HepG2 (cell line): ENCODE measurements around the gene UAP1L1. TPM values are rescaled to one million over a fixed set of nuclear protein-coding genes. Genes with fewer than 3 reads are reported as not detected.

ENCODE experiments used
- EP300 ChIP-seq, 3 experiments: sonication (generic) in 1 of 3; formaldehyde crosslinking in 1 of 3; IDR thresholded peaks; 2 replicates each; pipeline versions ENCODE4 v1.5.1 to v1.6.1; 2011 to 2020; ENCODE audit warnings: low read depth in 2 of 3, low read length in 2 of 3, borderline replicate concordance in 1 of 3, improper control_type of control experiment in 1 of 3, mild to moderate bottlenecking in 1 of 3, missing genetic modification reagents in 1 of 3, moderate library complexity in 1 of 3
- GABPB1 ChIP-seq: IDR thresholded peaks from 2 replicates; pipeline ENCODE4 v1.6.1; 2016; ENCODE audit warnings: mild to moderate bottlenecking, missing genetic modification reagents, moderate library complexity, missing compliant biosample characterization
- GATAD1 ChIP-seq: IDR thresholded peaks from 2 replicates; pipeline ENCODE4 v1.6.1; 2016; ENCODE audit warnings: missing genetic modification reagents, missing compliant biosample characterization
- KLF11 ChIP-seq: IDR thresholded peaks from 2 replicates; pipeline ENCODE4 v1.6.1; 2016; ENCODE audit warnings: missing compliant biosample characterization
- MZF1 ChIP-seq: sonication (generic); formaldehyde crosslinking; IDR thresholded peaks from 2 replicates; pipeline ENCODE4 v1.8.1; 2023; ENCODE audit warnings: mild to moderate bottlenecking, missing genetic modification reagents, borderline replicate concordance
- NFIC ChIP-seq: IDR thresholded peaks from 2 replicates; pipeline ENCODE4 v1.6.1; 2012; ENCODE audit warnings: mild to moderate bottlenecking, low read length, inconsistent platforms
- PHF20 ChIP-seq: sonication (generic); formaldehyde crosslinking; IDR thresholded peaks from 2 replicates; pipeline ENCODE4 v1.5.0; 2020; ENCODE audit warnings: mild to moderate bottlenecking, missing genetic modification reagents
- PRMT3 ChIP-seq: sonication (generic); formaldehyde crosslinking; IDR thresholded peaks from 2 replicates; pipeline ENCODE4 v1.8.1; 2022; ENCODE audit warnings: low read depth, mild to moderate bottlenecking, moderate library complexity, missing genetic modification reagents, borderline replicate concordance
- SALL1 ChIP-seq: sonication (generic); formaldehyde crosslinking; IDR thresholded peaks from 2 replicates; pipeline ENCODE4 v1.8.0; 2022; ENCODE audit warnings: mild to moderate bottlenecking, missing genetic modification reagents
- TBX2 ChIP-seq: sonication (generic); formaldehyde crosslinking; IDR thresholded peaks from 2 replicates; pipeline ENCODE4 v1.5.0; 2020; ENCODE audit warnings: missing genetic modification reagents, mild to moderate bottlenecking, borderline replicate concordance
- THAP11 ChIP-seq: IDR thresholded peaks from 2 replicates; pipeline ENCODE4 v1.6.1; 2016; ENCODE audit warnings: missing biosample characterization, missing genetic modification reagents
- YY1 ChIP-seq: IDR thresholded peaks from 2 replicates; pipeline ENCODE4 v1.6.1; 2011; ENCODE audit warnings: low read length, low read depth, moderate library complexity, mild to moderate bottlenecking; ENCODE audit not compliant: insufficient read depth, insufficient replicate concordance
- ZBTB8A ChIP-seq: sonication (generic); formaldehyde crosslinking; IDR thresholded peaks from 2 replicates; pipeline ENCODE4 v1.4.0; 2020; ENCODE audit warnings: mild to moderate bottlenecking, low read depth, missing genetic modification reagents, borderline replicate concordance
- ZFP62 ChIP-seq: sonication (generic); formaldehyde crosslinking; IDR thresholded peaks from 2 replicates; pipeline ENCODE4 v1.4.0; 2020; ENCODE audit warnings: missing genetic modification reagents
- ZMYM3 ChIP-seq: sonication (generic); formaldehyde crosslinking; IDR thresholded peaks from 2 replicates; pipeline ENCODE4 v1.5.1; 2020; ENCODE audit warnings: mild to moderate bottlenecking, missing genetic modification reagents
- ZNF33A ChIP-seq: sonication (generic); formaldehyde crosslinking; IDR thresholded peaks from 2 replicates; pipeline ENCODE4 v1.5.1; 2020; ENCODE audit warnings: missing genetic modification reagents, mild to moderate bottlenecking, moderate library complexity, borderline replicate concordance
- ZNF768 ChIP-seq: sonication (generic); formaldehyde crosslinking; IDR thresholded peaks from 2 replicates; pipeline ENCODE4 v1.4.0; 2020; ENCODE audit warnings: missing genetic modification reagents
- ZNF772 ChIP-seq: sonication (generic); formaldehyde crosslinking; IDR thresholded peaks from 2 replicates; pipeline ENCODE4 v1.5.0; 2020; ENCODE audit warnings: mild to moderate bottlenecking, missing genetic modification reagents
- ZNF816 ChIP-seq: sonication (generic); formaldehyde crosslinking; IDR thresholded peaks from 2 replicates; pipeline ENCODE4 v1.8.0; 2022; ENCODE audit warnings: missing genetic modification reagents, mild to moderate bottlenecking, borderline replicate concordance
- polyA plus RNA-seq, 8 experiments: library from polyadenylated mRNA; depleted of rRNA in 3 of 8; stranded (reverse) in 7 of 8; unstranded in 1 of 8; fragments of >200 nt; fragmentation: Illumina TruSeq in 4 of 8; extraction: Trizol in 4 of 8; gene quantifications; 2 replicates each; pipeline versions ENCODE4 v1.2.1 to v1.2.3, GENCODE V29; 2011 to 2016; ENCODE audit warnings: low read depth in 4 of 8, missing spikeins in 1 of 8, mixed read lengths in 1 of 8; ENCODE audit not compliant: insufficient read depth in 1 of 8
- total RNA-seq, 5 experiments: library from RNA; depleted of rRNA; stranded (reverse); fragments of >200 nt; fragmentation: Illumina TruSeq; extraction: Trizol; gene quantifications; 2 replicates each; pipeline ENCODE4 v1.2.3, GENCODE V29; 2016; ENCODE audit warnings: low read depth in 1 of 5
- TF ChIP-seq, protein P1 (sequence below): sonication (generic); formaldehyde crosslinking; IDR thresholded peaks from 2 replicates; pipeline ENCODE4 v1.4.0; 2020; ENCODE audit warnings: mild to moderate bottlenecking, low read depth, missing genetic modification reagents
- TF ChIP-seq, protein P2 (sequence below): IDR thresholded peaks from 2 replicates; pipeline ENCODE4 v1.6.1; 2018; ENCODE audit warnings: missing genetic modification reagents
- TF ChIP-seq, protein P3 (sequence below): sonication (generic); formaldehyde crosslinking; IDR thresholded peaks from 2 replicates; pipeline ENCODE4 v1.8.1; 2022; ENCODE audit warnings: mild to moderate bottlenecking, missing genetic modification reagents
- TF ChIP-seq, protein P4 (sequence below): sonication (generic); formaldehyde crosslinking; IDR thresholded peaks from 2 replicates; pipeline ENCODE4 v1.5.1; 2020; ENCODE audit warnings: mild to moderate bottlenecking, moderate library complexity, missing genetic modification reagents

The UAP1L1 gene
- total and polyA plus RNA-seq, 2 of the 13 experiments (the other 11 are each of a cell fraction or from before 2014, with no cell fraction given): 5.4 to 6.4 TPM

DNA sequence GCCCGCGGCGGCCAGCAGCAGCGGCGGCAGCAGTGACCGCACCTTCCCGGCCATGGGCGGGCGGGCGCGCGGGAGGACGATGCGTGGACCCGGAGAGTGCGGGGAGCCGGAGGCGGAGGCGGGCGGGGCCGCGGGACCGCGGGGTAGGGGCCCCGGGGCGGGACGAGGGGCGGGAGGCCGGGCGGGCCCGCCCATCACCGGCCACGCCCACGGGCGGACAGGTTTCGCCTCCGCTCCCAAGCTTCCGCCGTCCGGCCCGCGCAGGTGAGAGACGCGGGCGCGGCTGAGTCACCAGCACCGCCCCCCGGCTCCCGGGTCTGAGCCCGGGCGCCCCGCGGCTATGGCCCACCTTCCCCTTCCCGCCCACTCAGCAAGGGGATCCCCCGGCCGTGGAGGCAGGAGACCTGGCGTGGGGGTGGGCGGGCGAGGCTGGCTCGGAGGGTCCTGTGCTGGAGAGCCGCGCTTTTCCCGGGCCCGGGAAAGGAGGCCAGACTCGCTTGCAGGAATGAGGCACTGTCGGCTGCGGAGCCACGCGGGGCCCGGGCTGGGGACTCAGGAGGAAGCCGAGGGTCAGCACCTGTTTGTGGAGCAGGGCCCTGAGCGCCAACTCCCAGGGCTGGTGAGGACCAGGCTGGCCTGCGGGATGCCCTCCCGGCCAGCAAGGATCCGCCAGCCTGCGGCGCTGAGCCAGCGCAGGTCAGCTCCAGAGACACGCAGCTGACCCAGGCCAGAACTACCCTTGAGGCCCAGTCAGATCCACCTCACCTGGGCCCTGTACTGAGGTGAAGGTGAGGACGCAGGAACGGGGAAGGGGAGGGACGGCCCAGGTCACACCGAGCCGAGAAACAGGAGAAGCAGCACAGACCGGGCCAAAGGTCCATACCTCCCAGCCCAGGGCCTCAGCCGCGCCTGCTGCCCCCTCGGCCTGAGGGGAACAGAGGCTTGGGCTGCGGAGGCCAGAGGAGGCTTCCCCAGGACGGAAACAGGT, 23.1 kb upstream of the UAP1L1 start, which contains the start of gene ENTPD2 (continued):
- TF ChIP-seq MZF1 (CRISPR knock-in tag) (no peak), ZNF816 (no peak), KLF11 (CRISPR knock-in tag) (peak; percentile 25; the same call in 1 of the 2 replicates), YY1 (no peak), ZNF772 (CRISPR knock-in tag) (no peak), ZNF768 (CRISPR knock-in tag) (peak; percentile 26; the same call in 1 of the 2 replicates), EP300 (IDR thresholded peaks at IDR 0.05; ENCODE audit: low read depth in 2 of 2, low read length in 2 of 2) (no peak), EP300 (CRISPR knock-in tag; IDR thresholded peaks at IDR 0.05; ENCODE audit: borderline replicate concordance) (no peak), THAP11 (CRISPR knock-in tag) (no peak), GABPB1 (CRISPR knock-in tag) (peak; percentile 62; the same call in 1 of the 2 replicates), GATAD1 (no peak), PHF20 (0 out of 2 replicates have a peak, but pooled peaks have one; percentile 10), SALL1 (CRISPR knock-in tag) (peak; percentile 9; the same call in 1 of the 2 replicates), ZBTB8A (CRISPR knock-in tag) (peak; percentile 38; the same call in 1 of the 2 replicates), NFIC (no peak), ZMYM3 (CRISPR knock-in tag) (no peak), TBX2 (no peak), PRMT3 (no peak), ZNF33A (CRISPR knock-in tag) (no peak), ZFP62 (CRISPR knock-in tag) (no peak)
- TF ChIP-seq, protein P1, sequence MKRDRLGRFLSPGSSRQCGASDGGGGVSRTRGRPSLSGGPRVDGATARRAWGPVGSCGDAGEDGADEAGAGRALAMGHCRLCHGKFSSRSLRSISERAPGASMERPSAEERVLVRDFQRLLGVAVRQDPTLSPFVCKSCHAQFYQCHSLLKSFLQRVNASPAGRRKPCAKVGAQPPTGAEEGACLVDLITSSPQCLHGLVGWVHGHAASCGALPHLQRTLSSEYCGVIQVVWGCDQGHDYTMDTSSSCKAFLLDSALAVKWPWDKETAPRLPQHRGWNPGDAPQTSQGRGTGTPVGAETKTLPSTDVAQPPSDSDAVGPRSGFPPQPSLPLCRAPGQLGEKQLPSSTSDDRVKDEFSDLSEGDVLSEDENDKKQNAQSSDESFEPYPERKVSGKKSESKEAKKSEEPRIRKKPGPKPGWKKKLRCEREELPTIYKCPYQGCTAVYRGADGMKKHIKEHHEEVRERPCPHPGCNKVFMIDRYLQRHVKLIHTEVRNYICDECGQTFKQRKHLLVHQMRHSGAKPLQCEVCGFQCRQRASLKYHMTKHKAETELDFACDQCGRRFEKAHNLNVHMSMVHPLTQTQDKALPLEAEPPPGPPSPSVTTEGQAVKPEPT (CRISPR knock-in tag): no peak
- TF ChIP-seq, protein P2, sequence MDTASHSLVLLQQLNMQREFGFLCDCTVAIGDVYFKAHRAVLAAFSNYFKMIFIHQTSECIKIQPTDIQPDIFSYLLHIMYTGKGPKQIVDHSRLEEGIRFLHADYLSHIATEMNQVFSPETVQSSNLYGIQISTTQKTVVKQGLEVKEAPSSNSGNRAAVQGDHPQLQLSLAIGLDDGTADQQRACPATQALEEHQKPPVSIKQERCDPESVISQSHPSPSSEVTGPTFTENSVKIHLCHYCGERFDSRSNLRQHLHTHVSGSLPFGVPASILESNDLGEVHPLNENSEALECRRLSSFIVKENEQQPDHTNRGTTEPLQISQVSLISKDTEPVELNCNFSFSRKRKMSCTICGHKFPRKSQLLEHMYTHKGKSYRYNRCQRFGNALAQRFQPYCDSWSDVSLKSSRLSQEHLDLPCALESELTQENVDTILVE (CRISPR knock-in tag): no peak
- TF ChIP-seq, protein P3, sequence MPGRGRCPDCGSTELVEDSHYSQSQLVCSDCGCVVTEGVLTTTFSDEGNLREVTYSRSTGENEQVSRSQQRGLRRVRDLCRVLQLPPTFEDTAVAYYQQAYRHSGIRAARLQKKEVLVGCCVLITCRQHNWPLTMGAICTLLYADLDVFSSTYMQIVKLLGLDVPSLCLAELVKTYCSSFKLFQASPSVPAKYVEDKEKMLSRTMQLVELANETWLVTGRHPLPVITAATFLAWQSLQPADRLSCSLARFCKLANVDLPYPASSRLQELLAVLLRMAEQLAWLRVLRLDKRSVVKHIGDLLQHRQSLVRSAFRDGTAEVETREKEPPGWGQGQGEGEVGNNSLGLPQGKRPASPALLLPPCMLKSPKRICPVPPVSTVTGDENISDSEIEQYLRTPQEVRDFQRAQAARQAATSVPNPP (CRISPR knock-in tag): no peak
- TF ChIP-seq, protein P4, sequence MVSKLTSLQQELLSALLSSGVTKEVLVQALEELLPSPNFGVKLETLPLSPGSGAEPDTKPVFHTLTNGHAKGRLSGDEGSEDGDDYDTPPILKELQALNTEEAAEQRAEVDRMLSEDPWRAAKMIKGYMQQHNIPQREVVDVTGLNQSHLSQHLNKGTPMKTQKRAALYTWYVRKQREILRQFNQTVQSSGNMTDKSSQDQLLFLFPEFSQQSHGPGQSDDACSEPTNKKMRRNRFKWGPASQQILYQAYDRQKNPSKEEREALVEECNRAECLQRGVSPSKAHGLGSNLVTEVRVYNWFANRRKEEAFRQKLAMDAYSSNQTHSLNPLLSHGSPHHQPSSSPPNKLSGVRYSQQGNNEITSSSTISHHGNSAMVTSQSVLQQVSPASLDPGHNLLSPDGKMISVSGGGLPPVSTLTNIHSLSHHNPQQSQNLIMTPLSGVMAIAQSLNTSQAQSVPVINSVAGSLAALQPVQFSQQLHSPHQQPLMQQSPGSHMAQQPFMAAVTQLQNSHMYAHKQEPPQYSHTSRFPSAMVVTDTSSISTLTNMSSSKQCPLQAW (CRISPR knock-in tag): 0 out of 2 replicates have a peak, but pooled peaks have one; percentile 39
